T-helper 22 cell (primary cell): ENCODE measurements around the gene KIF5A.

Experiments
- DNase-seq: peaks from one replicate; pipeline ENCODE4 v3.0.0-alpha.2; 2020; ENCODE audit warnings: low read depth

Gene KIF5A

GRCh38 chr12:57620245-57620935 is 70.5 kb downstream of the KIF5A start:
- no peak for DNase-seq

- no peak for DNase-seq
Observed at GRCh38 chr12:57620936-57621496, 71.2 kb downstream of the KIF5A start.

- no peak for DNase-seq
Observed at GRCh38 chr12:57621497-57622292, 71.9 kb downstream of the KIF5A start.

GRCh38 chr12:57622293-57623245 is 72.7 kb downstream of the KIF5A start:
- no peak for DNase-seq

GRCh38 chr12:57623385-57623784 is 73.5 kb downstream of the KIF5A start:
- DNase-seq = no peak

GRCh38 chr12:57623811-57624390 is 74.1 kb downstream of the KIF5A start:
- no peak for DNase-seq

GRCh38 chr12:57624441-57625220 is 74.8 kb downstream of the KIF5A start:
- no peak for DNase-seq

GRCh38 chr12:57625261-57626032 is 75.6 kb downstream of the KIF5A start:
- DNase-seq = no peak

- DNase-seq = no peak
Observed at GRCh38 chr12:57626111-57626920, 76.5 kb downstream of the KIF5A start.

GRCh38 chr12:57626921-57627445 is 77.1 kb downstream of the KIF5A start:
- DNase-seq = no peak

- no peak for DNase-seq
Observed at GRCh38 chr12:57627501-57628279, 77.8 kb downstream of the KIF5A start.

GRCh38 chr12:57628280-57629191 is 78.7 kb downstream of the KIF5A start:
- no peak for DNase-seq

GRCh38 chr12:57629897-57630471 is 80.1 kb downstream of the KIF5A start:
- no peak for DNase-seq

GRCh38 chr12:57630891-57631433 is 81.1 kb downstream of the KIF5A start:
- no peak for DNase-seq

GRCh38 chr12:57631566-57632072 is 81.8 kb downstream of the KIF5A start:
- no peak for DNase-seq
